T-helper 22 cell (primary cell): ENCODE measurements around the gene IL1RN.

Experiments
- DNase-seq: peaks from one replicate; pipeline ENCODE4 v3.0.0-alpha.2; 2020; ENCODE audit warnings: low read depth

Gene IL1RN

DNA sequence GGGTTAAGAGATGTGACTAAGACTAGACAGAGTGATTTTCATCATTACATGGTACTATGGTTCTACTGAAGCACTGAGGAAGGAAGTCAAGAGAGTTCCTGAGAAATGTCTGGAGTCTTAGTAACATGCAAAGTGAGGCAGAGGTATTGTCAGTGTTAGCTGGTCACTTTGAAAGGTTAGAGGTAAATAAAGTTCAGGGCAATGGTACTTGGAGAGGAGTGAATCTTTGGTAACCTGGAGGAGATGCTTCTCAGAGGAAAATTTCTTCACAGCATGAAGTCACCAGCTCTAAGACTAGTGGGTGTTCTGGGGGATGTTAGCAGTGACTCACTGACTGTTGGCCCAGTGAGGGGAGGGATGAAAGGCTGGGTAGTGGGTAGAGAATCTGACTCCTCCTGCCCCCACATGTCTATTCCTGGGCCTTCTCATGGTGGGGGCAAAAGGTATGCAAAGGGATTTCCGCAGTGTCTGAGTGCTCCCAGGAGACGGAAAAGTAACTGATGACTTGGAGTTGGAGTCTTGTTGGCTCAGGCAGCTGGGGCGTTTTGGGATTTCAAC is 23.3 kb upstream of the IL1RN start:
- no peak for DNase-seq

DNA sequence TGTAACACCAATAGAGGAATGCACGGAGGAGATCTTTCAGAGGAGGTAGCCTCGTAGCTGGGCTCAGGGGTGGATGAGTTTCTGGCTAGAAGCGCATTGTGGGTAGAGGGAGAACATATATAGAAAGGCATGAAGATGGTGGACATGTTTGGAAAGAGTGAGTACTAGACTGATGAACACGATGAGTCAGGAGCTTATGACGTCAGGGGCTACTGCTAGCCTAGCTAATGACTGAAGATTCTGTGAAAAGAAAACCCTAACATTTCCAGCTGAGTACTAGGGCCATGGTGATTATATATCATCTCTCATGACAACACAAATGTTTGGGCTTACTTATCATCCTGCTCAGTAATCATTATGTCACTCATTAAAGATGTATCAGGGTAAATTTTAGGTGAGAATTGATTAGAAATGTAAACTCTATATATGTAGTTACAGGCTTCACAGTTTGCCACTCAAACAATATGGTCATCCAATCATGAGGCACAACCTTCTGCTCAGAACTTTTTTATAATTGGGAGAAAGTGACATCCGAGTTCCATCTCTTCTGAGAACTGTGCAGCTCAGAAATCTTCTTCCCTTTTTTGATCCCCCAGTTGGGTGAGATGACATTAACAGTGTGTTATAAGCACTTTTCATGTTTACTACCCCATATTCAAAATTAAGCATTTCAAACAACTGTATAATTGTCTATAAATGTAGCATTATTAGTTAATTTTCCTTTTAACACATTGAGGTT is 22.2 kb upstream of the IL1RN start:
- DNase-seq = no peak

DNA sequence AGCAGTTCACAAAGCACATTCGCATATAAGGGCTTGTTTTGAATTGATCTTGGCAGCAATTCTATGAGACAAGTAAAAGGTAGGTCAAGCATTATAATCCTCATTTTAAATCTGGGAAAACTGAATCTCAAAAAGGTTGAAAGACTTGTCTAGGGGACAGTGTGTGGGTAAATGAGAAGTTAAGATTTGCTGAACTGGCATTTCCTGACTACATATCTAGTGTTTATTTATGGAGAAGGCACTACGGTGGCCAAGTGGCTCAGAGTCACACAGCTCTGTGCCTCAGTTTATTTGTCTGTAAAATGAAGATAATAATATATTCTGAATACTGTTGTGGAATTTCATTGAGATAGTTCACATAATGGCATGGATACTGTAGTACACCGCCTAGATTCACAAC is 16.3 kb upstream of the IL1RN start:
- DNase-seq = no peak

DNA sequence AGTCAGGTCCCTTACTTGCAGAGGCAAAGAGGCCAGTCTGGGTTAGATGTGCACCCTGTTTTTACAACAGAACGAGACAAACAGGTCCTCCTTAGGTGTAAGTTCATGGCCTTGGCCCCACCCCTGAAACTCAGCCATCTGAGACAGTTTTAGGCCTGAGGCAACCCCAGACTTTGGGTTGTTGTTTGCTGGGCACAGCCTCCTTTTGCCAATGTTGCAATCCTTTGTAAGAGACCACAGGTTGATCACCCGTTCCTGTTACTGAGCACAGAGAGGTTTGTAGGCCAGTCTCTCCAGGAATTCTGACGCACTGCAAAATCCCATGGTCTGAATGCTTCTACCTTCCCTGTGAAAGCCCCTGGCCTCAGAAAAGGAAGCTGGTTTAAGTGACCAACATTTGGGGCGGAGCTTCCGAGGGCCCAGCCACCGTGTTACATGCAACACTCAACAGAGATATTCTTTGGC is 15.5 kb upstream of the IL1RN start:
- no peak for DNase-seq

DNA sequence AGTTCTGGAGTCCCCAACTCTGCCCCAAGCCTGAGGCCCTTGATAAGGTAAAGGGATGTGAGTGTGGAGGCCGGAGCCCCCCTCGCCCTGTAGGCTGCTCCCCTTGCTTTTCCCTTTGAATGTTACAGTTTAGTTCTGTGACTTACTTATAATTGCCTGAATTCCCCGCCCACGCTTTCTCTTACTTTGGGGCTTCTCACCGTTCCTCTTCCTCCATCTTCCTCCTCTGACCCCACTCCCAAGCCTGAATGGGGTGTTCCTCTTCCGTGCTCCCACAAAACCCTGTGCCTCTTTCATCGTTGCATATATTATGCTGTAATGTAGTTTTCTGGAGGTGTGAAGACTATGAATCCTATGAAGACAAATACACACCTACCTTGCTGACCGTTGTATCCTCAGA is 15.0 kb upstream of the IL1RN start:
- no peak for DNase-seq

DNA sequence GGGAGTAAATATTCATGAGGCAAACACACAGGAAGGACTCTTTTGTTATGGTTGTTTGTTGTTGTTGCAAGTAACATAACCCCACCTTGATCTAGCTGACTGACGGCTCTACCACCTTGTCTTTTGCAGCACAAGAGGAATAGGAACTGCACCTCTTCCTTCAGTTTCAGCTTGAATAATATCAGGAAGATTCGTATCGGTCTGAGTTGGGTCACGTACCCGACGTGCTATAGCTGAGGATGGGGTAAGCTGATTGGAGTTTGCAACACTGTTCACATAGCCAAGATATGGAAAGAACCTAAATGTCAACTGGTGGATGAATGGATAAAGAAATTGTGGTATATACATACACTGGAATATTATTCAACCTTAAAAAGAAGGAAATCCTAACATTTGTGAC is 14.5 kb upstream of the IL1RN start:
- no peak for DNase-seq

DNA sequence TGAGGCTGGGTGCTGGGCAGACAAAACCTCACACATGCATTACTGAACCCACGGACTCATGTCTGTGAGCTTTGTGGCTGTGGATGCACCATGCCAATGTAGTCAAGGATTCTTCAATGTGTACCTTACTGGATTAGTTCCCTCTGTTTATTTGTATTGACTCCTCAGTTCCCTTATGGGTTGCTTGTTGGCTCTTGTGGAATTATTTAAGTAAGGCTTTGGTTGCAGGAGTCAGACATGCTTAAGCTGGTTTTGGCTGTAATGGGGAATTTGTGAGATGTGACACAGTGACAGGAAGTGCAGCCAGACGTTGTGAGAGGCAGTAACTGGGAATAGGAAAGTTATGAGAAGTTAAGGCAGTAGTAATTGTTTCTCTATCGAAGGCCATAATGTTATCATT is 13.6 kb upstream of the IL1RN start:
- no peak for DNase-seq

DNA sequence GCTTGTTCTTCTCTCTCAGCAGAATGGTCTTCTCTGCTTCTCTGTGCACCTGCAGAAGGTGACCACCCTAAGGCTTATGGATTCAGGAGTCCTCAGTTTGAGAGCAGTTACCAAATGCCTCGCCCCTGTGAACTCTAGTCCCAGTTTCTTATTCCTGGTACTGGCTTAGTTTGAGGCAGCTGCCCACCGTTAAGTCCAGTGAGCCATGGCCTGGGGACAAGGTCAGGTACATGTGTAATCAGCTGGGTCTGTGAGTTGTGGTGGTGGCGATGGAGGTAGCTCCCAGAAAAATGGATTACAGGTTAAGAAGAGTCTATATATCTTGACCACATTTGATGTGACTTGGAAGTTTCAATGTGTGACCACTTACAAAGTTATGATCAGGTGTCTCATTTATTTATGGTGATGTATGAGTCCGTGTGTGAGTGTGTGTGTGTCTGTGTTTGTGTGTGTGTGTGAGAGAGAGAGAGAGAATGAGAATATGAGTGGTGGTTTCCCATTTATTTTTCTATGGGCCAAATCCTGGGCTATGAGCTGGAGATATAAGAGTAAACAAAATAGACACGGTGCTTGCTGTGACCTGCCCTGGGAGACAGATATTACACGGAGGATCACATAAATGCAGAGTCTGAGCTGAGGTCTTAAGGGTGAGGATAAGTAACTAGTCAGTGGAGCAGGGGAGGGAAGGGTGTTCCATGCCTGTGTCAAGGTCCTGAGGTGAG is 13.0 kb upstream of the IL1RN start:
- DNase-seq = no peak

DNA sequence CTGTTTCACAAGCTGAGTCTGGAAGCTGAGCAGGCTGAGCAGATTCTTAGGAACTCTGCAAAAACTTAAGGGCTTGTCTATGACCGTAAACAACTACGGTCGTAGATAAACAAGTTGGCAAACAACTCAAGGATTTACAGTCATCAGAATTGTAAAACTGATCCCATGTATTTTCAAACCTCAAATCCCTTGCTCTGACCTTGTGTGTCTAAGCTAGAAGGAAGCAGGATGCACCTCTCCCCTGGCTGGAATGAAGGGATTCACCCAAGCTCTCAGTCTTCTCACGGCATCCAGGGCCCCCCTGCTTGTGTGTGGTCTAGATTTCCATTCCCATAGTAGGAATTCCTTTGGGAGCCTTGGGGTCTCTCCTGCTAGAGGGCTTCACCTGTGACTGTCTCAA is 12.4 kb upstream of the IL1RN start:
- DNase-seq = no peak

DNA sequence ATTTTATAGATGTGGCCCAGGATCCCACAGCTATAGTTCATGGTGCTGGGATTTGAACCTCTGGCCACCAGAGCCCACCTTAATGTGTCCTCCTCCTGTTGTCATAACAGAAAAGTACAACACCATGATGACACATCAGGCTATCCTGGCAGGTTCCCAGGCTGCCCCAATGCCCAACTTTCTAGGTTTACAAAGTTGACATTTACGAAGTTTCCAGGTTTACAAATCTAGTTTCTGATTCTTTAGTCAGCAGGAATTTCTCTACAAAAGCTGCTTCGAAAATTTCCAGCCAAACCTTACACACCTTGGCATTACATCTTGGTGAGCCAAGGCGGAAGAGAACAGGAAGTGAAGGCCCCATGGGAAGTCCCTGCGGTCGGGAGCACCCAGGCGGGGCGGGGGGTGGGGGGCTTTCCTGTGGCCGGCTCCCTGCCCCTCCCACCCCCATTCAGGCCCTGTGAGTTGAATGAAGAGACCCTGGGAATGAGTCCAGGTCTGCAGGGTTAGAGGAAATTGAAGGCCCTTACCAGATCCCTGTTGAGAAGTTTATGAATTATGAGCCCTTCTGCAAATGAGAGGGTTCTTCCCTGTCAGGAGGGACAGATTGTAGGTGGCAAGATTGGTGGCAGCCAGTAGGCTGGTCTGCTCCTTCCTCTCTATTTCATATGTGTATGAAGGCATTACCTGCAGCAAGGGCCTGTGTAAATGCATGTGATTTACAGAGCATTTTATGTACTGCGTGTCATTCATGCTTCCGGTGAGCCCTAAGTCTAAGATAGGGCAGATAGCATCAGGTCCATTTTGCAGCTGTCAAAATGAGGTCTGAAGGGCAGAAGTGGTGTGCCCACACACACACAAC is 11.1 kb upstream of the IL1RN start:
- DNase-seq = no peak

DNA sequence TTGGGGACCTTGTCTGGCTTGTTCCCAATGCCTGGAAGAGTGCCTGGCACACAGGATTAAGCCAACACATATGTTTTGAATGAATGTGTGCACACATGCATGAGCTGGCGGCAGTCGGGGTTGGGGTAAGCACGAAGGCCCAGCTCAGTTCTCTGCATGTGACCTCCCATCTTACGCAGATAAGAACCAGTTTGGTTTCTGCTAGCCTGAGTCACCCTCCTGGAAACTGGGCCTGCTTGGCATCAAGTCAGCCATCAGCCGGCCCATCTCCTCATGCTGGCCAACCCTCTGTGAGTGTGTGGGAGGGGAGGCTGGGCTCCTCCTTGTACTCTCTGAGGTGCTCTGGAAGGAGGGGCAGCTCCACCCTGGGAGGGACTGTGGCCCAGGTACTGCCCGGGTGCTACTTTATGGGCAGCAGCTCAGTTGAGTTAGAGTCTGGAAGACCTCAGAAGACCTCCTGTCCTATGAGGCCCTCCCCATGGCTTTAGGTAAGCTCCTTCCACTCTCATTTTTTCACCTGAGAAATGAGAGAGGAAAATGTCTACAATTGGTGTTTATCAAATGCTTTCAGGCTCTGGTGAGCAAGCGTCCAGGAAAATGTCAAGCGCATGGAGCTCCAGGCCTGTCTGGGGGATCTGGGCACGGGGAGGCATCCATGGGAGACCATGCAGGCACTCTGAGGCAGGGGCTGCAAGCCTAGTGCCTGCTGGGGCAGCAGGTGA is 9.7 kb upstream of the IL1RN start:
- no peak for DNase-seq

DNA sequence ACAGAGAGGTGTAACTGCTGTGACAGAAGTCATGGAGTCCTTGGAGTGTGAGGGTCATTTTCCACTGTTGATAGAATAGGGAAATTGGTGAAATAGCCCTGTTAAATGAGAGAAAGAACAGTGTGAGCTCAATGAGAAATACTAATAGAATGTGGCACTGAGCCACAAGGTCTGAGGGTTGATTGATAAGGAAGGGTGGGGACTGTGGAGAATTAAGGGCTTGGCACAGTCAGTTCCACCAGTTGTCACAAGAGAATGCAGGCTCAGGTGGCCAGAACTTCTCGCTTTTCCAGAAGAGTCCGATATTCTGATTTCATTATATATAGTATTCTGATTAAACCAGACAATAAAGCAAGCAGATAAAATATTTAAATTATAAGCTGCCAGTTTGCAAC is 9.1 kb upstream of the IL1RN start:
- DNase-seq = no peak

DNA sequence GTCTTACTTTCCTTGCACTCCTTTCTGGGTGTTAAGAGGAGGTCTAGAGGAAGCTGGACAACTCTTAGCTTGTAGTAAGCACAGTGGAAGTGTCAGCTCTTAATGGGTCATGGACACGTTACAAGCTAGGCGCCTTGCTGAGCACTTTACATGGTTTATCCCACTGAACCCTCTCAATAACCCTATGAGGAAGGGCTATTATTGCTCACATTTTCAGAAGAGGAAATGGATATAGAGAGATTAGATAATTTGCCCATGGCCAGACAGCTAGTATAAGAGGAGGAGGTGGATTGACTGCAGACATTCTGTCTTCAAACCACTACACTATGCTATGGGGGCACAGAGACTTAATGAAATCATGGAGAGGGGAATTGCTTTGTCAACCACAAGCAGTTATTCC is 8.3 kb upstream of the IL1RN start:
- DNase-seq = no peak

DNA sequence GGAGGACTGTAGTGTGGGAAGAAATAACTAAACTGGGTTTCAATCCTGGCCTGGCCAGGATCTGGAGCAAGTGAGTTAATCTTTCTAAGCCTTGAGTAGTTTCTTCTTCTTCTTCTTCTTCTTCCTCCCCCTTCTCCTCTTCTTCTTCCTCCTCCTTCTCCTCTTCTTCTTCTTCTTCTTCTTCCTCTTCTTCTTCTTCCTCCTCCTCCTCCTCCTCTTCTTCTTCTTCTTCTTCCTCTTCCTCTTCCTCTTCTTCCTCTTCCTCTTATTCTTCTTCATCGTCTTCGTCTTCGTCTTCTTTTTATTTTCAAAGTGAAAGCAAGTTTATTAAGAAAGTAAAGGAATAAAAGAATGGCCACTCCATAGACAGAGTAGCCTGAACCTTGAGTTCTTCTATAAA is 6.5 kb upstream of the IL1RN start:
- DNase-seq = no peak

DNA sequence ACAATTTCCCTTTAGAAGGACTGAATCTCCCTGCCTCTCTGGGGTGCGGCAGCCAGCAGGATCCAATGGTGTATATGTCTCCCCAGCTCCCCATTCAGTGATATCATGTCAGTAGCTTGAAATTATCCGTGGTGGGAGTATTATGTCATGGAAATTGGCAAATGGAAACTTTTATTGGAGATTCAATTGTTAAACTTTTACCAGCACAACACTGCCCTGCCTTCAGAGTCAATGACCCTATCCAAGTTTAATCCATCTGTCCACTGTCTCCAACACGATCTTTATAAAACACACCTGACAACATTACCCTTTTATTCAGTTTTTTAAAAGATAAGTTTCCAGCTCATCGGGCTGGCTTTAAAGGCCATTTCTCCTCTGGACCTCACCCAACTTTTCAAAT is 5.0 kb upstream of the IL1RN start:
- no peak for DNase-seq

DNA sequence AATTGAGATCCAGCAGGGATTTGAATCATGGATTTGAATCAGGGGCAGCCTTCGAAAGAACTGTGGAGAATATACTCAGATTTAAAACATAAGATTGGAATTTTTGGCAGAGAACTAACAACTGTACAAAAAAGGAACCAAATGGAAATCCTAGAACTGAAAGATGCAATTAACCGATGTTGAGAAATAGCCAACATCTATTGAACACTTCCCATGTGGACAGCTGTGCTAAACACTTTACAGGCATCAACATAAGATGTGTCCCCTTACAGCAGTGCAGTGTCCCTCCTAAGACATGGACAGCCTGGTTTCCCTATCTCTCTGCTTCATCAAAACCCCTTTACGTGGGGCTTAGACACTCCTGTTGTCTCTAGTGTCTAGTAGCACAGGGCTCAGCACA is 3.7 kb upstream of the IL1RN start:
- DNase-seq = no peak

DNA sequence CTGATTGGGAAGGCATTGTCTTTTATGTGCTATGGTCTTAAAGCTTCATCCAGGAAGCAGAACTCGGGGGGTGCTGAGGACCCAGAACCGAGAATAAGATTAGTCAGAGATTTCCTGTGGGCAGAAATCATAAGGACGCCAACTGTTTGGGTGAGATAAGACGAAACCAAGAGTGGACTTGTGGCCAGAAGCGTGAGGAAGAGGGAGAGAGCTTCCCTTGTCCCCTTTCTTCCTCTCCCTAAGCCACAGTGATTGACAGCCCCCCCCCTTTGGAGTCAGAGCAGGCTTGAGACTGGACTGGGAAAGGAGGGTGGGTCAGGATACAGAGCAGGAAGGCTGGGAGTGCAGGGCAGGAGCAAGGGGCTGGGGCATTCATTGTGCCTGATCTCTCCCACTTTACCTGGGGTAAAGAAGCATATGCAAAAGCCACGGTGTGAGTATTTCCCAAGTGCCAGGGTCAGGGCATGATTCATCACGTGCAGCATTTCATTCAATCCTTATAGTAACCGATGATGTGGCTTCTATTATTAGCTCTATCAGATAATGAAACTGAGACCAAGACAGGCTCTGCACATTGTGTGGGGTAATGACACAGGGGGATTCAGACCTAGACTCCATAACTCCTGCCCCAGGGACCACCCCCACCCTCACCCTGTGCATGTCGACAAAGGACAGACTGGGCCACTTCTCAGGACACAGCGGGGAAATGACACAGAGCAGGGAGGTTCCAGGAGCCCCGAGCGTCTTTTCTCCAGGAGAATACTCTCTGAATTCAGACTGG is 3.0 kb upstream of the IL1RN start:
- DNase-seq = no peak

DNA sequence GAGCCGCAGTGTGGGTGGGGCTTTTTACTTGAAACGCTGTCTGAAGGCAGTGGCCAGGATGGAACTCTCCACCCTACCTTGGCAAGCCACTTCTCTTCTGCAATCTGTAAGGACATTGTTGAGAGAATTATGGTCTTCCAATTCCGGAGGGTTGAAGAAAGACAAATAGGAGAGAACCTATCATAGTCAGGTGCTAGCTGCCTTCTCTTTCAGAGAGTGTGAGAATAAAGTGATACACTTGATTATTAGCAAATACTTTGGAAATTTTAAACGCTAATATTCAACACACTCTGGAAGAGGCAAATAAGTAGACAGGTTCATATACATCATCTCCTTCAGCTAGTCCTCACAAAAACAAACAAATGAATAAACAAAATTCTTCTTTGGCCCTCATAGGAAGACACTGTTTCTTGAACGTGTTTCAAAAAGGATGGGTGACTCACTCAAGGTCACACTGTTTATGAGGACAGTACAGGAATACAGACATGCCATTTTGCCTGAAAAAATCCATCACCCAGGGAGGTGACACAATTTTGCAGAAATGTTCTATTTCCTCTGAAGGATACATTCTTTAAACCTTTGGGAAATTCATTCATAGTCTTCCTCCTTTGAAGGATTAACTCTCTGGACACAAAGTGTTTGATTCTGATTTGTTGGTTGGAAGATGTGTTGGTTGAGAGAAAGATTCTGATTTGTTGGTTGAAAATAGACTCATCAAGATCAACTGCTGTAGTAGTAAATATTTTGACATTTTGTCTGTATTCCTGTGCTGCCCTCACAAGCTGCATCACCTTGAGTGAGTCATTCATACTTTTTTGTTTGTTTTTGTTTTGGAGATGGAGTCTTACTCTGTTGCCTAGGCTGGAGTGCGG is 2.2 kb upstream of the IL1RN start:
- no peak for DNase-seq

DNA sequence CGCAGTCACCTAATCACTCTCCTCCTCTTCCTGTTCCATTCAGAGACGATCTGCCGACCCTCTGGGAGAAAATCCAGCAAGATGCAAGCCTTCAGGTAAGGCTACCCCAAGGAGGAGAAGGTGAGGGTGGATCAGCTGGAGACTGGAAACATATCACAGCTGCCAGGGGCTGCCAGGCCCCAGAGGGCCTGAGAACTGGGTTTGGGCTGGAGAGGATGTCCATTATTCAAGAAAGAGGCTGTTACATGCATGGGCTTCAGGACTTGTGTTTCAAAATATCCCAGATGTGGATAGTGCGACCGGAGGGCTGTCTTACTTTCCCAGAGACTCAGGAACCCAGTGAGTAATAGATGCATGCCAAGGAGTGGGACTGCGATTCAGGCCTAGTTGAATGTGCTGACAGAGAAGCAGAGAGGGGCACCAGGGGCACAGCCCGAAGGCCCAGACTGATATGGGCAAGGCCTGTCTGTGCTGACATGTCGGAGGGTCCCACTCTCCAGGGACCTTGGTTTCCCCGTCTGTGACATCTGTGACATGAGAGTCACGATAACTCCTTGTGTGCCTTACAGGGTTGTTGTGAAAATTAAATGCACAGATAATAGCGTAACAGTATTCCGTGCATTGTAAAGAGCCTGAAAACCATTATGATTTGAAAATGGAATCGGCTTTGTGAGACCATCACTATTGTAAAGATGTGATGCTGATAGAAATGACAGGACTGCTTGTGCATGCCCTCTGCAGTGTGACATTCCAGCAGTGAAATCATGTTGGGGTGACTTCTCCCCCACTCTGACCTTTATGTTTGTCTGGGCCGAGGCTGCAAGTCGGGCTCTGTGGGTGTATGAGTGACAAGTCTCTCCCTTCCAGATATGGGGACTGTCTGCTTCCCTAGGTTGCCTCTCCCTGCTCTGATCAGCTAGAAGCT is 510 bp downstream of the IL1RN start:
- DNase-seq = no peak
